Stimulated activated CD4-positive, alpha-beta T cell treated with anti-CD3 and anti-CD28 coated beads, Interleukin-2, amount 100 ng/mL, for 48 hours (primary cell): ENCODE data around the gene SEMA5A.

Experiments used
- DNase-seq, 2 donors: peaks; one replicate each; pipeline ENCODE4 v3.0.0-alpha.2; 2020

The SEMA5A gene

GRCh38 chr5:9194509-9194908 is 351.4 kb downstream of the SEMA5A start:
- DNase-seq, result no peak

- DNase-seq, result no peak
These were observed 353.6 kb downstream of the SEMA5A start for GRCh38 chr5:9192266-9192665.

GRCh38 chr5:9189681-9190080 is 356.2 kb downstream of the SEMA5A start:
- no peak for DNase-seq

GRCh38 chr5:9188956-9189355 is 356.9 kb downstream of the SEMA5A start:
- DNase-seq, result no peak

GRCh38 chr5:9188131-9188530 is 357.7 kb downstream of the SEMA5A start:
- DNase-seq, result no peak

- no peak for DNase-seq
These were observed 358.3 kb downstream of the SEMA5A start for GRCh38 chr5:9187614-9188013.

GRCh38 chr5:9186069-9186468 is 359.8 kb downstream of the SEMA5A start:
- DNase-seq, result no peak

GRCh38 chr5:9183992-9184391 is 361.9 kb downstream of the SEMA5A start:
- no peak for DNase-seq

GRCh38 chr5:9182899-9183695 is 362.8 kb downstream of the SEMA5A start:
- no peak for DNase-seq

- DNase-seq, result no peak
These were observed 369.2 kb downstream of the SEMA5A start for GRCh38 chr5:9176641-9177040.

GRCh38 chr5:9174446-9174845 is 371.4 kb downstream of the SEMA5A start:
- DNase-seq, result no peak

GRCh38 chr5:9173281-9174048 is 372.4 kb downstream of the SEMA5A start:
- no peak for DNase-seq

- no peak for DNase-seq
These were observed 375.8 kb downstream of the SEMA5A start for GRCh38 chr5:9170026-9170425.

- DNase-seq, result no peak
These were observed 376.3 kb downstream of the SEMA5A start for GRCh38 chr5:9169557-9169902.

- no peak for DNase-seq
These were observed 376.9 kb downstream of the SEMA5A start for GRCh38 chr5:9168791-9169556.

GRCh38 chr5:9166202-9167112 is 379.4 kb downstream of the SEMA5A start:
- no peak for DNase-seq

- DNase-seq, result no peak
These were observed 380.3 kb downstream of the SEMA5A start for GRCh38 chr5:9165546-9165945.

GRCh38 chr5:9160747-9161146 is 385.1 kb downstream of the SEMA5A start:
- DNase-seq, result no peak

GRCh38 chr5:9157811-9158210 is 388.1 kb downstream of the SEMA5A start:
- no peak for DNase-seq

GRCh38 chr5:9157020-9157419 is 388.9 kb downstream of the SEMA5A start:
- no peak for DNase-seq

- no peak for DNase-seq
These were observed 389.6 kb downstream of the SEMA5A start for GRCh38 chr5:9156282-9156681.

GRCh38 chr5:9151684-9152427 is 394.0 kb downstream of the SEMA5A start:
- no peak for DNase-seq
